K562 treated with DMSO at 1 percent for 48 hours (cell line): Measurements from ENCODE around the gene ART5. TPM values are rescaled to one million over a fixed set of nuclear protein-coding genes. Genes with fewer than 3 reads are reported as not detected.

Experiments used
- total RNA-seq: library from RNA; unstranded; fragments of 300-600 nt; gene quantifications from 2 replicates; pipeline ENCODE4 v1.2.3, GENCODE V29; 2022; ENCODE audit warnings: low replicate concordance; ENCODE audit errors: extremely low read depth

Gene ART5, protein sequence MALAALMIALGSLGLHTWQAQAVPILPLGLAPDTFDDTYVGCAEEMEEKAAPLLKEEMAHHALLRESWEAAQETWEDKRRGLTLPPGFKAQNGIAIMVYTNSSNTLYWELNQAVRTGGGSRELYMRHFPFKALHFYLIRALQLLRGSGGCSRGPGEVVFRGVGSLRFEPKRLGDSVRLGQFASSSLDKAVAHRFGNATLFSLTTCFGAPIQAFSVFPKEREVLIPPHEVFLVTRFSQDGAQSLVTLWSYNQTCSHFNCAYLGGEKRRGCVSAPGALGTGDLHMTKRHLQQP
- not detected in 2 replicates for total RNA-seq

DNA sequence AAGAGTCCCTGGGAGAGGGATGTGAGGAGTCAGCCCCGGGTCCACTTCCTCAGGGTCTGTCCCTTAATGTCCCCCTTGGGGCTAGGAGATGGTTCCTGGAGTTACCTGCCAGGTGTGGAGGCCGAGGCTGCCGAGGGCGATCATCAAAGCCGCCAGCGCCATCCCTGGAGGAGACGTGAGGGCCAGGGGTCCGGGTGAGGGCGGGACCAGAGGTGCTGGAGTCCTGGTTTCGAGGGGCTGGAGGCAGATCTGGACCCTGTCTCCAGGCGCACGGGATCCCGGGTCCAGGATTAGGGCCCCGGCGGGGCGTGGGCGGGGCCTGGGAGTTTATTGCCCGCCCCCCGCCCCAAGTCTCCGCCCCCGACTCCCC lies at the start of gene ART5:
Gene ART5 (minus strand): TSS at position 292 of the 370 bp plus-strand sequence. CDS start 130 bp downstream, at position 162.

DNA sequence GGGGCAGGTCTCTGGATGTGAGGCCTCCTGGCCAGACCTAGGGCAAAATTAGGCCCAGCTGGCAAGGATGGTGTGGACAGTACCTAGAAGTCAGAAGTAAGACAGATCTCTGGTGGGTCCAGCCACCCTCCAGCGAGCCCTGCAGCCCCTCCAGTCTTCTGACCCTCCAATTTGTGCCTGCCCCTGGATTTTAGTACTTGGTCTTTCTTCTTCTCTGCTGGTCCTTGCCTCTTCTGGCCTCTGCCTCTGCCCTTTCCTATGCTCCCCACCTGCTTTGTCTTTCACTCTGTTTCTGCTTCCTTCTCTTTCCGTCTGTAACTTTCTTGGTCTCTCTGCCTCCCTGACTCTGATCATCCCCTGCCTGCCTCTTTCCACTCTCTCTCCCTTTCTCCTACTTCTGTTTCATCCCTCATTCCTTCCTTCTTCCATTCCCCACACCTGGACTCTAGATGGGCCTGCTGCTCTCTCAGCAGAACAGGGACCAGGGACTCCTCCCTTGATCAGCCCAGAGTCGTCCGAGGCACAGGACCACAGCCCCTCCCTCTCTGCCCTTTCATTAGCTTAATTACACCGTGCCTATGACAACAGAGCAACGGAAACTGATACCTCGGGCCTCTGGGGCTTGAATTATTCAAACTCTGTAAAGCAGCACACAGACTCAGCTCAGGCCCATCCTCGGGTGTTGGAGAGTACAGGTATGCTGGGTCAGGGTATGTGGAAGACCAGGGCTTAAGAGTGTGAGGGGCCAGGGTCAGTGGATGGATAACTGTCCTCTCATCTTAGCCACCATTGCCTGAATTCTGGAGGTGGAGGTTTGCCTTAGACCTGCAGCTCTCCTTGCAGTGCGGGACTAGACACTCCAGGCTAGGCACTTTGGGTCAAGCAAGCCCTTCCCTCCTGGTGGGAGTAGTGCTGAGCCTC lies 29.8 kb upstream of the ART5 start, which contains the start of gene CHRNA10:
Gene CHRNA10 (minus strand): TSS at position 51 of the 921 bp plus-strand sequence. CDS start 72 bp downstream, outside the sequence.

DNA sequence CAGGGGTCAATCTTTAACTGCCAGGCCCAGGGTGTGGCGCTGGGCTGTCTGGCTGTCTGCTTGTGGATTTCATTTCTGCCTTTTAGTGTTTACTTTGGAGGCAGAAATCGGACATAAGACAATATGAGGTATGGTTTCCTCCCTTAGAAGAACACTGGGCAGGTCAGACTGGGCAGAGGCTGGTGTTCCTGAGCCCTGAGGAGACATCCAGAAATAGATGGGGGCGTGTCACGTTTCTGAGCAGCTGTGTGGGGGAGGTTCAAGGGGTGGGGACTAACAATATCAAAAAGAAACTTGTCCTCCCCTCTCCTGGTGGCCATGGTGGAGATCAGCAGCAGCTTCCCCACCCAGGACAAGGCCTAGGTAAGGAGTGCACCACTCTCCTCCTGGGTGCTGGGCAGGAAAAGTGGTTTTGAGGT lies 3.0 kb upstream of the ART5 start, which contains the start of gene ART1:
Gene ART1 (plus strand): TSS at position 312 of the 419 bp plus-strand sequence. CDS start 14,086 bp downstream, outside the sequence.

Other genes with a start within 250 kb of the ART5 start
- gene ART1, start 3.1 kb upstream of the ART5 start, total RNA-seq = not detected in 2 replicates
- not detected in 2 replicates for gene CHRNA10, start 29.4 kb upstream of the ART5 start, total RNA-seq
- gene NUP98, start 155.6 kb upstream of the ART5 start, total RNA-seq = not detected in 2 replicates
- gene PGAP2, start 166.6 kb upstream of the ART5 start, total RNA-seq = not detected in 2 replicates
- gene RHOG, start 199.0 kb upstream of the ART5 start, total RNA-seq = not detected in 2 replicates
- gene STIM1, start 213.7 kb upstream of the ART5 start, total RNA-seq = not detected in 2 replicates